Liver (tissue), 3 donors: ENCODE data around the gene GPR89B.

ENCODE experiments used
- CTCF ChIP-seq: fragments of 150-350 bp; IDR thresholded peaks from 2 replicates; pipeline ENCODE4 v1.5.1; 2017; ENCODE audit warnings: improper control_type of control experiment, low read depth, low read length; ENCODE audit not compliant: missing input control
- EGR1 ChIP-seq, 2 donors: IDR thresholded peaks; 2 replicates each; pipeline ENCODE4 v1.6.1; 2016 to 2018; ENCODE audit warnings: antibody characterized with exemption in 2 of 2, low read depth in 2 of 2
- FOXA1 ChIP-seq: IDR thresholded peaks from 2 replicates; pipeline ENCODE4 v1.6.1; 2016; ENCODE audit warnings: antibody characterized with exemption
- GABPA ChIP-seq, 2 donors: IDR thresholded peaks in 1 of 2; conservative IDR thresholded peaks in 1 of 2; 2 replicates each; pipeline ENCODE4 v1.6.1; 2016; ENCODE audit warnings: antibody characterized with exemption in 2 of 2, mild to moderate bottlenecking in 1 of 2, moderate library complexity in 1 of 2
- HNF4G ChIP-seq: IDR thresholded peaks from 2 replicates; pipeline ENCODE4 v1.6.1; 2016; ENCODE audit warnings: antibody characterized with exemption
- JUND ChIP-seq, 2 donors: IDR thresholded peaks; 2 replicates each; pipeline ENCODE4 v1.6.1; 2016; ENCODE audit warnings: antibody characterized with exemption in 2 of 2
- RAD21 ChIP-seq, 2 donors: IDR thresholded peaks; 2 replicates each; pipeline ENCODE4 v1.6.1; 2016; ENCODE audit warnings: antibody characterized with exemption in 2 of 2, mild to moderate bottlenecking in 2 of 2
- REST ChIP-seq: IDR thresholded peaks from 2 replicates; pipeline ENCODE4 v1.6.1; 2016; ENCODE audit warnings: antibody characterized with exemption, mild to moderate bottlenecking
- RXRA ChIP-seq, 2 donors: IDR thresholded peaks; 2 replicates each; pipeline ENCODE4 v1.6.1; 2017 to 2018; ENCODE audit warnings: antibody characterized with exemption in 2 of 2, mild to moderate bottlenecking in 1 of 2
- SP1 ChIP-seq: IDR thresholded peaks from 2 replicates; pipeline ENCODE4 v1.6.1; 2018; ENCODE audit warnings: antibody characterized with exemption, mild to moderate bottlenecking
- TAF1 ChIP-seq: conservative IDR thresholded peaks from 2 replicates; pipeline ENCODE4 v1.6.1; 2016; ENCODE audit warnings: antibody characterized with exemption, mild to moderate bottlenecking
- YY1 ChIP-seq: IDR thresholded peaks from 2 replicates; pipeline ENCODE4 v1.6.1; 2016; ENCODE audit warnings: antibody characterized with exemption, mild to moderate bottlenecking
- ZBTB33 ChIP-seq: IDR thresholded peaks from 2 replicates; pipeline ENCODE4 v1.6.1; 2016; ENCODE audit warnings: antibody characterized with exemption
- donor health status: healthy.
- donor health status: healthy.

GRCh38 chr1:147913362-147913942 is 14.8 kb upstream of the GPR89B start:
- TF ChIP-seq CTCF (no peak), ZBTB33 (no peak), REST (no peak), RAD21 (IDR thresholded peaks at IDR 0.05) (no peak), GABPA (IDR thresholded peaks at IDR 0.05 in 1 of 2, conservative IDR thresholded peaks at IDR 0.05 in 1 of 2) (no peak), FOXA1 (no peak), RXRA (IDR thresholded peaks at IDR 0.05) (no peak), JUND (IDR thresholded peaks at IDR 0.05) (no peak), TAF1 (no peak), SP1 (no peak), EGR1 (IDR thresholded peaks at IDR 0.05; ENCODE audit: low read depth in 2 of 2) (no peak), YY1 (no peak), HNF4G (no peak)
